ENCODE measurements around the gene SHD.

GRCh38 chr19:4278419-4279266 is at the start of gene SHD:
- TF ChIP-seq POLR2A (IDR thresholded peaks at IDR 0.05; ENCODE audit: low read depth, low read length) = no peak
- TF ChIP-seq POLR2AphosphoS5 (IDR thresholded peaks at IDR 0.05; ENCODE audit: low read depth, low read length) = no peak

All from GM12891 (cell line).